Activated B cell treated with CpG ODN at 0.5 μM for 24 hours (primary cell): Measurements from ENCODE around the gene CYB561. TPM values are rescaled to one million over a fixed set of nuclear protein-coding genes. Genes with fewer than 3 reads are reported as not detected.

Experiments used
- ATAC-seq: fragments of 200-7000 bp; cut with Tn5 transposase; one replicate; pipeline ENCODE4 v1.10.0; 2021; ENCODE audit warnings: low read depth, mild to moderate bottlenecking, moderate library complexity
- CTCF ChIA-PET: fragments of 350-600 bp; sonication (Branson Sonifier 250); formaldehyde crosslinking; loops from one replicate; lab custom pipeline; 2021; ENCODE audit warnings: antibody characterized with exemption; lab: Charles Lee
- POLR2A ChIA-PET: fragments of 350-600 bp; sonication (Branson Sonifier 250); formaldehyde crosslinking; loops from one replicate; lab custom pipeline; 2021; ENCODE audit warnings: antibody characterized with exemption; lab: Charles Lee
- DNase-seq: peaks from one replicate; pipeline ENCODE4 v3.0.0; 2022
- H3K27ac Mint-ChIP-seq: one replicate; pipeline ENCODE4 v1.8.0; 2020; ENCODE audit warnings: mixed read lengths
- H3K27me3 Mint-ChIP-seq: one replicate; pipeline ENCODE4 v1.8.0; 2021; ENCODE audit warnings: mixed read lengths
- H3K36me3 Mint-ChIP-seq: one replicate; pipeline ENCODE4 v1.8.0; 2021; ENCODE audit warnings: low read depth, mixed read lengths
- H3K4me1 Mint-ChIP-seq: one replicate; pipeline ENCODE4 v1.8.0; 2021; ENCODE audit warnings: mixed read lengths
- H3K4me3 Mint-ChIP-seq: one replicate; pipeline ENCODE4 v1.8.0; 2020; ENCODE audit warnings: mild to moderate bottlenecking, mixed read lengths
- H3K9me3 Mint-ChIP-seq: one replicate; pipeline ENCODE4 v1.8.0; 2020; ENCODE audit warnings: mixed read lengths
- CTCF ChIP-seq: fragments of 200-600 bp; IDR thresholded peaks from one replicate; pipeline ENCODE4 v1.8.0; 2022; ENCODE audit warnings: antibody characterized with exemption, mild to moderate bottlenecking
- intact Hi-C: fragments of 100-400 bp; cut with micrococcal nuclease; formaldehyde crosslinking; loops from one replicate; pipeline ENCODE4 v1.15.1; 2024
- total RNA-seq: library from RNA; stranded (reverse); gene quantifications from 2 replicates; pipeline ENCODE4 v1.2.3, GENCODE V29; 2022

The CYB561 gene
- total RNA-seq, 1 donor from 2014 or later: 18.9 TPM

- POLR2A ChIA-PET: no interaction called here
- peaks cover 8% of the 10 kb centered on the region for H3K27me3 Mint-ChIP-seq
- no peaks in the 10 kb centered on the region for H3K9me3 Mint-ChIP-seq
- ATAC-seq: no peak
- CTCF ChIA-PET: interaction anchor here (1.8 kb wide), 1 partner anchor 41 kb away, joined by 9 read pairs; no protein-coding TSS in a partner anchor
- H3K4me3 Mint-ChIP-seq: no peak overlapping the region
- no peaks in the 10 kb centered on the region for H3K36me3 Mint-ChIP-seq
- H3K27ac Mint-ChIP-seq: no peak overlapping the region
- no peak for DNase-seq
- peaks cover 24% of the 10 kb centered on the region for H3K4me1 Mint-ChIP-seq
- intact Hi-C loops: no loop called here
- no peak for TF ChIP-seq CTCF
These were observed 7.7 kb downstream of the CYB561 start for GRCh38 chr17:63438092-63439051.

GRCh38 chr17:63437287-63438091 lies 8.6 kb downstream of the CYB561 start:
- intact Hi-C loops: no loop called here
- no peak for DNase-seq
- H3K9me3 Mint-ChIP-seq: no peaks in the 10 kb centered on the region
- CTCF ChIA-PET: interaction anchor here (1.8 kb wide), 1 partner anchor 12 kb away, joined by 7 read pairs; no protein-coding TSS in a partner anchor
- POLR2A ChIA-PET: no interaction called here
- H3K36me3 Mint-ChIP-seq: peaks cover 2% of the 10 kb centered on the region
- no peak overlapping the region for H3K4me3 Mint-ChIP-seq
- peaks cover 24% of the 10 kb centered on the region for H3K4me1 Mint-ChIP-seq
- H3K27me3 Mint-ChIP-seq: peaks cover 12% of the 10 kb centered on the region
- H3K27ac Mint-ChIP-seq: no peak overlapping the region
- no peak for ATAC-seq
- no peak for TF ChIP-seq CTCF

- Mint-ChIP-seq H3K4me3 (no peak overlapping the region), H3K27me3 (peaks cover 12% of the 10 kb centered on the region), H3K27ac (no peak overlapping the region), H3K9me3 (no peaks in the 10 kb centered on the region), H3K36me3 (peaks cover 2% of the 10 kb centered on the region), H3K4me1 (peaks cover 24% of the 10 kb centered on the region)
- POLR2A ChIA-PET: no interaction called here
- no peak for TF ChIP-seq CTCF
- intact Hi-C loops: no loop called here
- ATAC-seq: no peak
- DNase-seq: no peak
- CTCF ChIA-PET: interaction anchor here (1.8 kb wide), 1 partner anchor 11 kb away, joined by 7 read pairs; no protein-coding TSS in a partner anchor
These were observed 9.5 kb downstream of the CYB561 start for GRCh38 chr17:63436523-63437110.

GRCh38 chr17:63435681-63436522 lies 10.2 kb downstream of the CYB561 start:
- Mint-ChIP-seq H3K36me3 (peaks cover 2% of the 10 kb centered on the region), H3K27ac (no peak overlapping the region), H3K4me3 (no peak overlapping the region), H3K4me1 (peaks cover 24% of the 10 kb centered on the region), H3K9me3 (no peaks in the 10 kb centered on the region), H3K27me3 (peaks cover 12% of the 10 kb centered on the region)
- DNase-seq (no peak), ATAC-seq (peak; percentile 52)
- intact Hi-C loops: no loop called here
- ChIA-PET CTCF (interaction anchor here (1.1 to 1.9 kb wide), 4 partner anchors 10 to 45 kb away, joined by 3 to 9 read pairs (median 5); partner anchors contain the start of gene ACE), POLR2A (interaction anchor here (1.8 kb wide), 1 partner anchor 9 kb away, joined by 9 read pairs; no protein-coding TSS in a partner anchor)
- TF ChIP-seq CTCF: no peak
